ENCODE results near the gene PM20D1. TPM values are rescaled to one million over a fixed set of nuclear protein-coding genes. Genes with fewer than 3 reads are reported as not detected.

Gene PM20D1
- total and polyA plus RNA-seq, 10 of the 15 experiments (the other 5 are each of a cell fraction or from before 2014, with no cell fraction given), result not detected

GRCh38 chr1:205798577-205798976 is 51.4 kb downstream of the PM20D1 start (continued):
- TF ChIP-seq PRDM15 (CRISPR knock-in tag; IDR thresholded peaks at IDR 0.05) (no peak), MYB (IDR thresholded peaks at IDR 0.05; ENCODE audit: borderline replicate concordance, low read depth, low read length) (no peak), NFXL1 (IDR thresholded peaks at IDR 0.05; ENCODE audit: borderline replicate concordance) (no peak), CREB1 (IDR thresholded peaks at IDR 0.05; ENCODE audit: low read depth) (no peak), ATF3 (IDR thresholded peaks at IDR 0.05; ENCODE audit: borderline replicate concordance, extremely low read depth, low read depth, low read length) (no peak), ZBTB33 (IDR thresholded peaks at IDR 0.05) (no peak), NFYB (IDR thresholded peaks at IDR 0.05; ENCODE audit: insufficient read depth, low read depth, low read length) (no peak), RAD21 (IDR thresholded peaks at IDR 0.05; ENCODE audit: insufficient read depth, low read depth, low read length) (no peak), MEF2A (IDR thresholded peaks at IDR 0.05; ENCODE audit: insufficient read depth, low read depth, low read length) (no peak), TCF3 (IDR thresholded peaks at IDR 0.05; ENCODE audit: borderline replicate concordance, insufficient read depth, low read depth, low read length) (no peak), JUNB (IDR thresholded peaks at IDR 0.05) (no peak)
